Fibroblast of the aortic adventitia (primary cell): ENCODE results near the gene PIGBOS1. TPM values are rescaled to one million over a fixed set of nuclear protein-coding genes. Genes with fewer than 3 reads are reported as not detected.

Experiments
- DNase-seq: peaks from one replicate; pipeline ENCODE4 v3.0.0-alpha.2; 2010; ENCODE audit warnings: low read depth
- H3K4me3 ChIP-seq: 2 replicates; pipeline ENCODE4 v1.5.1; 2011; ENCODE audit warnings: low read depth, mild to moderate bottlenecking, control low read depth, low read length, moderate library complexity
- CTCF ChIP-seq: IDR thresholded peaks from 2 replicates; pipeline ENCODE4 v1.5.1; 2011; ENCODE audit warnings: mild to moderate bottlenecking, low read length, control low read depth, inconsistent platforms; ENCODE audit not compliant: insufficient read depth
- total RNA-seq: library from RNA; depleted of rRNA; stranded (reverse); fragments of >200 nt; gene quantifications from 2 replicates; pipeline ENCODE4 v1.2.3, GENCODE V29; 2012; ENCODE audit warnings: low replicate concordance

Gene PIGBOS1
- total RNA-seq, 1 donor = 10.9 TPM

- no peak overlapping the region for H3K4me3 ChIP-seq
- no peak for TF ChIP-seq CTCF
- peak; percentile 47 for DNase-seq
Measured at GRCh38 chr15:55357774-55358173, 38.9 kb upstream of the PIGBOS1 start.

GRCh38 chr15:55356985-55357585 is 38.2 kb upstream of the PIGBOS1 start:
- no peak for DNase-seq
- H3K4me3 ChIP-seq = no peak overlapping the region
- no peak for TF ChIP-seq CTCF

- no peak overlapping the region for H3K4me3 ChIP-seq
- TF ChIP-seq CTCF = no peak
- DNase-seq = no peak
Measured at GRCh38 chr15:55353025-55353424, 34.1 kb upstream of the PIGBOS1 start.

GRCh38 chr15:55349282-55349681 is 30.4 kb upstream of the PIGBOS1 start:
- TF ChIP-seq CTCF = no peak
- no peak overlapping the region for H3K4me3 ChIP-seq
- DNase-seq = no peak

GRCh38 chr15:55348281-55348778 is 29.4 kb upstream of the PIGBOS1 start:
- DNase-seq = no peak
- H3K4me3 ChIP-seq = no peak overlapping the region
- no peak for TF ChIP-seq CTCF

GRCh38 chr15:55344206-55344605 is 25.3 kb upstream of the PIGBOS1 start:
- H3K4me3 ChIP-seq = no peak overlapping the region
- DNase-seq = no peak
- TF ChIP-seq CTCF = no peak

- no peak for DNase-seq
- no peak for TF ChIP-seq CTCF
- no peak overlapping the region for H3K4me3 ChIP-seq
Measured at GRCh38 chr15:55343168-55343567, 24.2 kb upstream of the PIGBOS1 start.
